Measurements from ENCODE around the gene OLFML2A. TPM values are rescaled to one million over a fixed set of nuclear protein-coding genes. Genes with fewer than 3 reads are reported as not detected.

The OLFML2A gene
- total and polyA plus RNA-seq, 2 of the 13 experiments (the other 11 are each of a cell fraction or from before 2014, with no cell fraction given) = 0.01 to 0.02 TPM

- TF ChIP-seq ETS1 (CRISPR knock-in tag; IDR thresholded peaks at IDR 0.05) = peak; percentile 55; the same call in 1 of the 2 replicates
- TF ChIP-seq THAP9 (CRISPR knock-in tag; IDR thresholded peaks at IDR 0.05; ENCODE audit: borderline replicate concordance) = peak; percentile 88
- TF ChIP-seq KMT2A (CRISPR knock-in tag; IDR thresholded peaks at IDR 0.05) = peak; percentile 61; the same call in 1 of the 2 replicates
- TF ChIP-seq ZNF557 (CRISPR knock-in tag; IDR thresholded peaks at IDR 0.05) = peak; percentile 86; the same call in 1 of the 2 replicates
- TF ChIP-seq FOXC1 (CRISPR knock-in tag; IDR thresholded peaks at IDR 0.05; ENCODE audit: borderline replicate concordance) = peak; percentile 81; the same call in 1 of the 2 replicates
- no peak for TF ChIP-seq HMGA1 (CRISPR knock-in tag; conservative IDR thresholded peaks at IDR 0.05)
- peak; percentile 41; the same call in 1 of the 2 replicates for TF ChIP-seq TEAD2 (CRISPR knock-in tag; IDR thresholded peaks at IDR 0.05)
- TF ChIP-seq FIP1L1 (IDR thresholded peaks at IDR 0.05; ENCODE audit: borderline replicate concordance, insufficient read depth, low read depth, low read length) = no peak
- peak; percentile 86 for TF ChIP-seq ZNF547 (CRISPR knock-in tag; IDR thresholded peaks at IDR 0.05)
- TF ChIP-seq GABPA (IDR thresholded peaks at IDR 0.05; ENCODE audit: low read depth, low read length) = no peak
- TF ChIP-seq GABPA (CRISPR knock-in tag; IDR thresholded peaks at IDR 0.05; ENCODE audit: low read depth) = peak; percentile 89
- TF ChIP-seq JDP2 (CRISPR knock-in tag; IDR thresholded peaks at IDR 0.05; ENCODE audit: borderline replicate concordance) = no peak
- TF ChIP-seq ZNF337 (CRISPR knock-in tag; IDR thresholded peaks at IDR 0.05; ENCODE audit: borderline replicate concordance, low read depth) = peak; percentile 83; the same call in 1 of the 2 replicates
- no peak for TF ChIP-seq ZNF550 (CRISPR knock-in tag; IDR thresholded peaks at IDR 0.05; ENCODE audit: borderline replicate concordance)
- no peak for TF ChIP-seq ZBTB20 (CRISPR knock-in tag; IDR thresholded peaks at IDR 0.05; ENCODE audit: borderline replicate concordance, low read depth)
- TF ChIP-seq MLXIP (CRISPR knock-in tag; IDR thresholded peaks at IDR 0.05; ENCODE audit: borderline replicate concordance) = peak; percentile 82; the same call in 1 of the 2 replicates
- TF ChIP-seq CBFB (CRISPR knock-in tag; IDR thresholded peaks at IDR 0.05) = peak; percentile 44; the same call in 1 of the 2 replicates
- no peak for TF ChIP-seq ATF1 (CRISPR knock-in tag; IDR thresholded peaks at IDR 0.05)
- TF ChIP-seq ZBTB7A (CRISPR knock-in tag; IDR thresholded peaks at IDR 0.05) = peak; percentile 71; the same call in 1 of the 2 replicates
- TF ChIP-seq ZNF382 (CRISPR knock-in tag; IDR thresholded peaks at IDR 0.05; ENCODE audit: borderline replicate concordance) = no peak
- no peak for TF ChIP-seq SOX13 (IDR thresholded peaks at IDR 0.05)
- TF ChIP-seq SOX13 (CRISPR knock-in tag; conservative IDR thresholded peaks at IDR 0.05 in 1 of 2, IDR thresholded peaks at IDR 0.05 in 1 of 2) = 0 out of 4 replicates have a peak, but pooled peaks of 1 of the 2 experiments have one; percentile 18
Measured at GRCh38 chr9:124861342-124862229, 84.7 kb downstream of the OLFML2A start, which contains the start of the genes ARPC5L and RPL35 (continued).

All from HepG2 (cell line).